Measurements from ENCODE around the gene OTUB1. TPM values are rescaled to one million over a fixed set of nuclear protein-coding genes. Genes with fewer than 3 reads are reported as not detected.
A peak's percentile ranks its signal among the peaks of the same experiment; 100 is the strongest.

OTUB1 gene
- total RNA-seq, 1 donor from 2014 or later = 51.1 TPM

DNA sequence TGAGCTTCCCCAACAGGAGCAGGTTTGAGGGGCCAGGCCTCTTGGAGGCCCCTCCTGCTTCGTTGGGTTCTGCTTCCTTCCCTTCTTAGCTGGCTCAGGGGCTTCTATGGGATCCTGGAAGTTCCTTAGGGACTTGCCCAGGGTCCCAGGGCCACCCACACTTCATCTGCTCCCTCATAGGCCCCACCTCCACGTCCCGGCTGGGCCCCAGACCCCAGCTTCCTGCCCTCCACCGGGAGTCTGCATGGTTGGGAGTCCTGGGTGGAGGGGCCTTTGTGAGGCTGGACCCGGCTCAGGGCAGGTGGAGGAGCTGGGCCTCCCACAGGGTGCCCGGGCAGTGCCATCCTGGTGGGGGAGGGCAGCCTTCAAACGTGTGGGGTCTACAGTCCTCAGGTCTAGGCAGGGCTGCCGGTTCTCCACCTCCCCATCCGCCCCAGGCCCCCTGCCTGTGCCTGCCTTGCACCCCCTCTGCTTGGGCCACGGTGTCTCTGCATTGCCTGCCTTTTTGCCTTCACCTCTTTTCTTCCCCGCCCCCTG is 11.6 kb downstream of the OTUB1 start:
- Histone ChIP-seq H3K4me3 (ENCODE audit: low read depth, low read length) (no peak overlapping the region), H3K36me3 (ENCODE audit: control insufficient read depth, insufficient read depth, low read length) (peaks cover 26% of the 10 kb centered on the region), H3K27me3 (ENCODE audit: control insufficient read depth, insufficient read depth, low read length) (no peaks in the 10 kb centered on the region)
- no peak for DNase-seq (ENCODE audit: low read depth)
- TF ChIP-seq, protein P1, sequence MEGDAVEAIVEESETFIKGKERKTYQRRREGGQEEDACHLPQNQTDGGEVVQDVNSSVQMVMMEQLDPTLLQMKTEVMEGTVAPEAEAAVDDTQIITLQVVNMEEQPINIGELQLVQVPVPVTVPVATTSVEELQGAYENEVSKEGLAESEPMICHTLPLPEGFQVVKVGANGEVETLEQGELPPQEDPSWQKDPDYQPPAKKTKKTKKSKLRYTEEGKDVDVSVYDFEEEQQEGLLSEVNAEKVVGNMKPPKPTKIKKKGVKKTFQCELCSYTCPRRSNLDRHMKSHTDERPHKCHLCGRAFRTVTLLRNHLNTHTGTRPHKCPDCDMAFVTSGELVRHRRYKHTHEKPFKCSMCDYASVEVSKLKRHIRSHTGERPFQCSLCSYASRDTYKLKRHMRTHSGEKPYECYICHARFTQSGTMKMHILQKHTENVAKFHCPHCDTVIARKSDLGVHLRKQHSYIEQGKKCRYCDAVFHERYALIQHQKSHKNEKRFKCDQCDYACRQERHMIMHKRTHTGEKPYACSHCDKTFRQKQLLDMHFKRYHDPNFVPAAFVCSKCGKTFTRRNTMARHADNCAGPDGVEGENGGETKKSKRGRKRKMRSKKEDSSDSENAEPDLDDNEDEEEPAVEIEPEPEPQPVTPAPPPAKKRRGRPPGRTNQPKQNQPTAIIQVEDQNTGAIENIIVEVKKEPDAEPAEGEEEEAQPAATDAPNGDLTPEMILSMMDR (IDR thresholded peaks at IDR 0.05; ENCODE audit: insufficient read depth, low read length, severe bottlenecking) = no peak
- no peak for FAIRE-seq

DNA sequence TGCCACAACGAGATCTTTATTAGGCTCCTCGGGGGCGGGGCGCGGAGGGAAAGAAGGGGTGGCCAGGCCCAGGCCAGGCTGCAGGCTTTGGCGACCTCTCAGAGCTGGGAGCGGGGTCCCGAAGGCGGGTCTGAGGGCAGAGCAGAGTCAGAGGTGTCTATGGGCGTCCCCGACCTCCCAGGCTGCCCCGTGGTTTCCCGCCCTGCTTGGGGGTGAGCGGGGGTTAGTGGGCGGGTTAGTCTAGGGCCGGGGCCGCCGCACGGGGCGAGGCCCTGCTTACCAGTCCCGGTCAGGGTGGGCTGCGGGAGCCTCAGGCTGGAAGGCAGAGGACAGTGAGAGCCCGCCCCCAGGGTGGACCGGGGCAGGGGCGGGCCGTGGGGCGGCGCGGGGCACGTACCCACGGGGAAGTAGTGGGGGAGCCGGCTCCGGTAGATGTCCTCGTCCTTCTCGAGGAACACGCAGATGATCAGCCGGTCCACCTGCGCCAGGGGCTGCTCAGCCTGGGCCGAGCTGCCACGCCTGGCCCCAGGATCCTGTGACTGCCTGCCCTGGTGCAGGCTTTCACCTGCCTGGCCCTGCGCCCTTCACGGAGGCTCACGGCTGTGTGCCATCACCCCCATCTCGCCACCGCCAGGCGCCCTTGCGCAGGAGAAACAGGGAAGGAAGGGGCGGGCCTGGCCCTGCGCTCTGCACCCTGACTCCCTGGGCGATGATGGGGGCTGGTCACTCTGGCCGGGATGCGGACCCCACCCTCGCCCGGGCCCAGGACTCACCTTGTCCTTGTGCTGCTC is 12.5 kb downstream of the OTUB1 start:
- DNase-seq (ENCODE audit: low read depth) = peak; percentile 74
- H3K4me3 ChIP-seq (ENCODE audit: low read depth, low read length) = peak overlapping the region; percentile 25
- H3K27me3 ChIP-seq (ENCODE audit: control insufficient read depth, insufficient read depth, low read length) = no peaks in the 10 kb centered on the region
- TF ChIP-seq, protein P1 (IDR thresholded peaks at IDR 0.05; ENCODE audit: insufficient read depth, low read length, severe bottlenecking) = peak; percentile 13
- no peak for FAIRE-seq
- peaks cover 25% of the 10 kb centered on the region for H3K36me3 ChIP-seq (ENCODE audit: control insufficient read depth, insufficient read depth, low read length)

DNA sequence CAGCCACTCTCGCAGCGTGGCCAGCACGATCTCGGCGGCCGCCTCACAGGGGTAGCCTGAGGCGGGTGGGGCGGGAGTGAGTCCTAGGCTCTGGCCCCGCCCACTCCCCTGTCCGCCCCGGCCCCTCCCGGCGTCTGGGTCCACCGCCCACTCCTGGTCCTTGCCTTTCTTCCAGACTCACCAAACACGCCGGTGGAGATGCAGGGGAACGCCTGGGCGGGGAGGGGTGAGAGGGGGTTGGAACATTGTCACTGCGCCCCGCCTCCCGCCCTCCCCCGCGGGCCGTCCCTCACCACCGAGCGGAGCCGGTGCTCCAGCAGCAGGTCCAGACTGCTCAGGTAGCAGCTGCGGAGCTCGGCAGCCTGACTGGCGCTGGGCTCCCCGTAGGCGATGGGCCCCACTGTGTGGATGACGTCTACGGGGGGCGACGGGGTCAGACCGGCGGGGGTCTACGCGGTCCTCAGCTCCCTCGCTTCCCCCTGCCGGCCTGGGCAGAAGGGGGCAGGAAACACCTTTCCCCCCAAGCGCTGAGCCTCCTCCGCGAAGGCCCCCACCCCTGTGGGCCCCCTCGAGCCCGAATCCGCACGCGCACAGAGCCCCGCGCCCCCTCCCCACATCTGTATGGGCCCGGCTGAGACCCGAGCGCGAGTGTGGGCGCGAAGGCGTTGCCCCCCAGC is 13.2 kb downstream of the OTUB1 start:
- DNase-seq (ENCODE audit: low read depth) (peak; percentile 88), FAIRE-seq (no peak)
- no peaks in the 10 kb centered on the region for H3K27me3 ChIP-seq (ENCODE audit: control insufficient read depth, insufficient read depth, low read length)
- peak overlapping the region; percentile 25 for H3K4me3 ChIP-seq (ENCODE audit: low read depth, low read length)
- TF ChIP-seq, protein P1 (IDR thresholded peaks at IDR 0.05; ENCODE audit: insufficient read depth, low read length, severe bottlenecking) = no peak
- H3K36me3 ChIP-seq (ENCODE audit: control insufficient read depth, insufficient read depth, low read length) = peaks cover 24% of the 10 kb centered on the region

DNA sequence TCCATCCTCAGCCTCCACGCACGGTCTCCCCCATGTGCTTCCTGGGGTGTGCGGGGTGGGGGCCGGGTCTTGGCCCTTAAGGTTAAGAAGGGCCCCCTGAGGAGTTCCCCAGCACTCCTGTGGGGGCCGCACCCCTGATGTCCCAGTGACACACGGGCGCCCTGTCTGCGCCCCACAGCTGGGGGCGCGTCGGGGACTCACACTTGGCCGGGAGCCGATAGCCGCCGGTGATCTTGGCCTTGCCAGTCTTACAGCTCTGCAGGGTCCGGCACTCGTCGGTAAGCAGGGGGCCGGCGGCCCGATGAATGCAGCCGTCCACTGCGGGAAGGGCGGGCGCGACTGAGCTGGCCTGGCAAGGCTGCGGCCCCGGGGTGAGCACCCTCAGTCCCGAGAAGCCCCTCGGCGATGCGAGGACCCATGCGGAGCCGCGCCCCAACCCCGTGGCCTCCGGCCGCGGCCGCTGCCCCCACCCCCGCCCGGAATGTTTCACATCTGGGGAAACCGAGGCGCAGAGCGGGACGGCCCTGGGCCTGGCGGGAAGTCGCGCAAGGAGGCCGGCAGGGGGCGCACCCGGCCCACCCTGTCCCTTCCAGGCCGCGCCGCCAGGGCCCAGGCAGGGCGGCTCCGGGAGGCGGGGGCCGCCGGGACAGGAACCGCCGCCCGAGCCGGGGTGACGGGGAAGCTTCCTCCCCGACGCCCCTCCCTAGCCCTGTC is 13.9 kb downstream of the OTUB1 start:
- Histone ChIP-seq H3K27me3 (ENCODE audit: control insufficient read depth, insufficient read depth, low read length) (no peaks in the 10 kb centered on the region), H3K4me3 (ENCODE audit: low read depth, low read length) (peak overlapping the region; percentile 18), H3K36me3 (ENCODE audit: control insufficient read depth, insufficient read depth, low read length) (peaks cover 19% of the 10 kb centered on the region)
- FAIRE-seq = no peak
- peak; percentile 32 for DNase-seq (ENCODE audit: low read depth)
- TF ChIP-seq, protein P1 (IDR thresholded peaks at IDR 0.05; ENCODE audit: insufficient read depth, low read length, severe bottlenecking) = peak; percentile 68

DNA sequence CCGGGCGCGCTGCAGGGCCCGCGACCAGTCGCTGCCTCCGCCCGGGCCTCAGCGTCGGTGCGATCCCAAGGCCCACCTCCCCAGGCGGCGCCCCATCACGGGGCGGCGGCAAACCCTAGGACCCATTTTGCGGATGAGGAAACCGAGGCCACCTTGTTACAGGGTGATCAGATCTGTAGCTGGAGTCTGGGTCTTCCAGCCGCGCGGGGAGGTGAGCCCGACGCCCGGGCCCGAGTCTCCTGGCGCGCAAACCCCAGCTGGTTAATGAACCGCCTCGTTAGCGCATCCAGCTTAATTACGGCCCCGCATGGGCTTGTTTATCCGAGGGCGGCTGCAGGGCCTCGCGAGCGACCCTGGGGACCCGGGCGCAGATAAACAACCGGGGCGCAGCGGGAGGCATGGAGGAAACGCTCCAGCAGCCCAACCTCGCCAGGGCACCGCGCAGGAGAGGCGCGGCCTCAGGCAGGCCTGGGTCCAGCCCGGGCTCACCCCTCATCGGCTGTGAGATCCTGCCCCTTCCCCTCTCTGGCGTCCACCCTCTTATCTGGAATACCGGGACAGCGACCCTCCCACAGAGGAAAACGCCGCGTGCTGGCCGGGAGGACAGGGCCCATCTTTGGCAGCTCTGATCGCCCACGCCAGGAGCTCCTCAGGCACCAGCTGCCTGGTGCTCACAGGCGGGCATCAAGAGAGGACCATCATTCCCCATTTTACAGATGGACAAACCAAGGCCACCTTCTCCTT is 14.7 kb downstream of the OTUB1 start:
- DNase-seq (ENCODE audit: low read depth) = no peak
- Histone ChIP-seq H3K4me3 (ENCODE audit: low read depth, low read length) (peak overlapping the region; percentile 18), H3K36me3 (ENCODE audit: control insufficient read depth, insufficient read depth, low read length) (peaks cover 17% of the 10 kb centered on the region), H3K27me3 (ENCODE audit: control insufficient read depth, insufficient read depth, low read length) (peaks cover 4% of the 10 kb centered on the region)
- TF ChIP-seq, protein P1 (IDR thresholded peaks at IDR 0.05; ENCODE audit: insufficient read depth, low read length, severe bottlenecking) = no peak
- peak; percentile 86 for FAIRE-seq
